ENCODE measurements around the gene FBXO34. TPM values are rescaled to one million over a fixed set of nuclear protein-coding genes. Genes with fewer than 3 reads are reported as not detected.
A peak's percentile ranks its signal among the peaks of the same experiment; 100 is the strongest.

FBXO34 gene
- total RNA-seq, 1 experiment from 2014 or later = 18.8 TPM

DNA sequence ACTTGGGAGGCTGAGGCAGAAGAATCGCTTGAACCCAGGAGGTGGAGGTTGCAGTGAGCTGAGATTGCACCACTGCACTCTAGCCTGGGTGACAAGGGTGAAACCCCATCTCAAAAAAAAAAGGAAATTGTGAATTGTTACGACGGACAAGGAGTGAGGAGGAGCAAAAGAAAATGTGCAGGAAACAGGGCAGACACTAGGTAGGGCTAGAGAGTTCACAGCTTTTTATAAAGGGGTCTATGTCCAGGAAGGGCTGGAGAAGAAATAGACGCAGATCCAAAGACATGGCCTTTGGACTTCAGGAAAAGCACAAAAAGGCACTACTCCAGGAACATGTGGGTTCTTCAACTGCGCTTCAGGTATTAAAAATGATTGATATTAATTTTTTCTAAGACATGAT, 106.0 kb downstream of the FBXO34 start:
- no peaks in the 10 kb centered on the region; the same call in 1 of the 2 replicates for H3K4me1 ChIP-seq (ENCODE audit: control insufficient read depth, insufficient read depth, low read length)
- H3K4me3 ChIP-seq (ENCODE audit: low read depth in 2 of 2, low read length in 2 of 2) = no peak overlapping the region
- H3K9me3 ChIP-seq (ENCODE audit: control insufficient read depth, insufficient read depth, low read depth, low read length) = no peaks in the 10 kb centered on the region
- in situ Hi-C loops (cut with HindIII; ENCODE audit: low pct_unique_long_range_greater_than_20kb, low sequenced_read_pairs) (no loop called here), intact Hi-C loops (cut with micrococcal nuclease; ENCODE audit: unreplicated experiment) (no loop called here)
- ChIA-PET CTCF (no interaction called here), POLR2A (no interaction called here)
- no peak overlapping the region for H3K27ac ChIP-seq (ENCODE audit: low read length)
- no TSS peak for BruUV-seq (replicated peaks)
- DNase-seq (ENCODE audit: low read depth, low spot score) = no peak
- peaks cover 4% of the 10 kb centered on the region; the same call in 1 of the 2 replicates for H3K36me3 ChIP-seq (ENCODE audit: control insufficient read depth, insufficient read depth, low read length)
- H3K27me3 ChIP-seq (ENCODE audit: control insufficient read depth, insufficient read depth, low read length) = no peaks in the 10 kb centered on the region
- TF ChIP-seq, protein P1, sequence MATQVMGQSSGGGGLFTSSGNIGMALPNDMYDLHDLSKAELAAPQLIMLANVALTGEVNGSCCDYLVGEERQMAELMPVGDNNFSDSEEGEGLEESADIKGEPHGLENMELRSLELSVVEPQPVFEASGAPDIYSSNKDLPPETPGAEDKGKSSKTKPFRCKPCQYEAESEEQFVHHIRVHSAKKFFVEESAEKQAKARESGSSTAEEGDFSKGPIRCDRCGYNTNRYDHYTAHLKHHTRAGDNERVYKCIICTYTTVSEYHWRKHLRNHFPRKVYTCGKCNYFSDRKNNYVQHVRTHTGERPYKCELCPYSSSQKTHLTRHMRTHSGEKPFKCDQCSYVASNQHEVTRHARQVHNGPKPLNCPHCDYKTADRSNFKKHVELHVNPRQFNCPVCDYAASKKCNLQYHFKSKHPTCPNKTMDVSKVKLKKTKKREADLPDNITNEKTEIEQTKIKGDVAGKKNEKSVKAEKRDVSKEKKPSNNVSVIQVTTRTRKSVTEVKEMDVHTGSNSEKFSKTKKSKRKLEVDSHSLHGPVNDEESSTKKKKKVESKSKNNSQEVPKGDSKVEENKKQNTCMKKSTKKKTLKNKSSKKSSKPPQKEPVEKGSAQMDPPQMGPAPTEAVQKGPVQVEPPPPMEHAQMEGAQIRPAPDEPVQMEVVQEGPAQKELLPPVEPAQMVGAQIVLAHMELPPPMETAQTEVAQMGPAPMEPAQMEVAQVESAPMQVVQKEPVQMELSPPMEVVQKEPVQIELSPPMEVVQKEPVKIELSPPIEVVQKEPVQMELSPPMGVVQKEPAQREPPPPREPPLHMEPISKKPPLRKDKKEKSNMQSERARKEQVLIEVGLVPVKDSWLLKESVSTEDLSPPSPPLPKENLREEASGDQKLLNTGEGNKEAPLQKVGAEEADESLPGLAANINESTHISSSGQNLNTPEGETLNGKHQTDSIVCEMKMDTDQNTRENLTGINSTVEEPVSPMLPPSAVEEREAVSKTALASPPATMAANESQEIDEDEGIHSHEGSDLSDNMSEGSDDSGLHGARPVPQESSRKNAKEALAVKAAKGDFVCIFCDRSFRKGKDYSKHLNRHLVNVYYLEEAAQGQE (IDR thresholded peaks at IDR 0.05; ENCODE audit: insufficient read depth in 1 of 2, low read depth in 2 of 2, low read length in 1 of 2) = no peak
- TF ChIP-seq POLR2AphosphoS5 (IDR thresholded peaks at IDR 0.05; ENCODE audit: low read depth, low read length) = no peak
- TF ChIP-seq, protein P2, sequence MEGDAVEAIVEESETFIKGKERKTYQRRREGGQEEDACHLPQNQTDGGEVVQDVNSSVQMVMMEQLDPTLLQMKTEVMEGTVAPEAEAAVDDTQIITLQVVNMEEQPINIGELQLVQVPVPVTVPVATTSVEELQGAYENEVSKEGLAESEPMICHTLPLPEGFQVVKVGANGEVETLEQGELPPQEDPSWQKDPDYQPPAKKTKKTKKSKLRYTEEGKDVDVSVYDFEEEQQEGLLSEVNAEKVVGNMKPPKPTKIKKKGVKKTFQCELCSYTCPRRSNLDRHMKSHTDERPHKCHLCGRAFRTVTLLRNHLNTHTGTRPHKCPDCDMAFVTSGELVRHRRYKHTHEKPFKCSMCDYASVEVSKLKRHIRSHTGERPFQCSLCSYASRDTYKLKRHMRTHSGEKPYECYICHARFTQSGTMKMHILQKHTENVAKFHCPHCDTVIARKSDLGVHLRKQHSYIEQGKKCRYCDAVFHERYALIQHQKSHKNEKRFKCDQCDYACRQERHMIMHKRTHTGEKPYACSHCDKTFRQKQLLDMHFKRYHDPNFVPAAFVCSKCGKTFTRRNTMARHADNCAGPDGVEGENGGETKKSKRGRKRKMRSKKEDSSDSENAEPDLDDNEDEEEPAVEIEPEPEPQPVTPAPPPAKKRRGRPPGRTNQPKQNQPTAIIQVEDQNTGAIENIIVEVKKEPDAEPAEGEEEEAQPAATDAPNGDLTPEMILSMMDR (IDR thresholded peaks at IDR 0.05) = no peak
- ATAC-seq = no peak

DNA sequence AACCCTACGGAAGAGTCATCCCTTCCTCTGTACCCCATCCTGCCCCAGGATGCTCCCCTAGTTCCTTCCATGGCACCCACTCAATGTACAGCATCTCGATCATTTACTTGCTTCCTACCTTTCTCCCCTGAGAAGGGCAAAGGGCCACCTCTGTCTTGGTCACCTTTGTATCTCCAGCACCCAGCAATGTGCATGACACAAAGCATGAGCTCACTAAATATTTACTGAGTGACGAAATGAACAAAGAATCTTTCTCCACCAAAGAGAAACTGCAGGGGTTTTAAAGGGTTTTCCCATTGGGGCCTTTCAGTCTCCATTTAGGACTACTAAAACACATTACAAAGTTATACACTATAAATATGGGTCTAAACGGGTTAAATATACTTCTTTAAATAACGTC, 109.8 kb downstream of the FBXO34 start:
- in situ Hi-C loops (cut with HindIII; ENCODE audit: low pct_unique_long_range_greater_than_20kb, low sequenced_read_pairs) (no loop called here), intact Hi-C loops (cut with micrococcal nuclease; ENCODE audit: unreplicated experiment) (no loop called here)
- ChIA-PET CTCF (no interaction called here), POLR2A (no interaction called here)
- TF ChIP-seq POLR2AphosphoS5 (IDR thresholded peaks at IDR 0.05; ENCODE audit: low read depth, low read length) (no peak), SIN3A (IDR thresholded peaks at IDR 0.05; ENCODE audit: borderline replicate concordance, insufficient read depth, low read depth, low read length) (no peak), TCF7L2 (IDR thresholded peaks at IDR 0.05; ENCODE audit: low read depth, low read length) (no peak)
- TF ChIP-seq, protein P2 (IDR thresholded peaks at IDR 0.05) = no peak
- TF ChIP-seq, protein P1 (IDR thresholded peaks at IDR 0.05; ENCODE audit: insufficient read depth in 1 of 2, low read depth in 2 of 2, low read length in 1 of 2) = no peak
- Histone ChIP-seq H3K27ac (ENCODE audit: low read length) (no peak overlapping the region), H3K4me1 (ENCODE audit: control insufficient read depth, insufficient read depth, low read length) (no peaks in the 10 kb centered on the region; the same call in 1 of the 2 replicates), H3K4me3 (ENCODE audit: low read depth in 2 of 2, low read length in 2 of 2) (no peak overlapping the region), H3K9me3 (ENCODE audit: control insufficient read depth, insufficient read depth, low read depth, low read length) (no peaks in the 10 kb centered on the region), H3K36me3 (ENCODE audit: control insufficient read depth, insufficient read depth, low read length) (peaks cover 4% of the 10 kb centered on the region), H3K27me3 (ENCODE audit: control insufficient read depth, insufficient read depth, low read length) (no peaks in the 10 kb centered on the region)
- DNase-seq (ENCODE audit: low read depth, low spot score) (no peak), ATAC-seq (0 out of 2 replicates have a peak, but pooled peaks have one; percentile 58)
- no TSS peak for BruUV-seq (replicated peaks)

Data from Panc1 (cell line).